M059J (cell line): ENCODE results near the gene GLA. TPM values are rescaled to one million over a fixed set of nuclear protein-coding genes. Genes with fewer than 3 reads are reported as not detected.

Experiments
- DNase-seq: peaks from one replicate; pipeline ENCODE4 v3.0.0-alpha.2; 2012; ENCODE audit warnings: low read depth
- total RNA-seq: library from RNA; depleted of rRNA; stranded (reverse); fragments of >200 nt; shearing (Covaris generic); gene quantifications from 2 replicates; pipeline ENCODE4 v1.2.3, GENCODE V29; 2014; rRNA removed

Gene GLA
- total RNA-seq, 1 experiment from 2014 or later = 154 TPM

DNA sequence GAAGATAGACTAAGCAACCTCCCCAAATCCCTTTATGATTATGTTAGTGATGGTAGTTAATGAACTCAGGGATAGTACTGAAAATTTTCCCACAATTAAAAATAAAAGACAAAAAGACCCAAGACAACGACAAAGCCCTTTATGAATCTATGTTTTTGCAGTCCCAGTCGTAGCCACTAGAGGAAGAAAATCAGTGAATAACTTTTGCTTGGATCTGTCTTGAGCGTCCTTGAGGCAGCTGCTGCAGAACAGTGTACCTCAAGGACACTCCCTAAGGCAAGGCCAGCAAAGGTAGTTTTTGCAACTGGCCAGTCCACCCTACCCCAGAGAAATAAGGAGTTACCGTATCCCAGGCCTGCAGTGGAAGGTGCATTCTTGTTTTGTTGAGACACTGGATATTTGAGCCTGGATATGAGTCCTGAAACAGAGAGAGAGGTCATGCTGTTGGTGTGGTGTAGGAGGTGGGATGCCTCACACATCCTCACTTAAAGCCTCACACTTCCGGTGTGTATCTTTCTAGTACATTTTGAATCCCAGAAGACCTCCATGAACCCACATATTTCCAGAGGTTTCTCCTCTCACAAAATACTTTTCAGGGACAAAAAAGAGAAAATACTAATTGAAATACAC is 50.4 kb downstream of the GLA start:
- DNase-seq = peak; percentile 28

DNA sequence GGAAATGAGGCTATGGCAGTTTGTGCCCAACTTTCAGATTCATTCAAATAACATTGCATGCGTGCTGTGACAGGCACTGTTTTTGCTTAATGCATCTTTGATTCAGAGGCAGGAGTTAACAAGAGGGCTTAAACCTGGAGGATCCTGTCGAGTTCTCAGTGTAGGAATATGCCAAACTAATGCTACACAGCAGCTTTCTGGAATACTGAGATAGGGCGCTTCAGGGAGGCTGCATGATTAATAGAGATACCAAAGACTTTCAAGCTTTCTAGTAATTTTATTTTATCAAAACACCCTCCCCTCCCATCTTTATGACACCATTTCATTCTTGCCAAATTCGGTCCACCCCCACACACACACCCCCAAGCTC is 58.5 kb downstream of the GLA start:
- DNase-seq = no peak

DNA sequence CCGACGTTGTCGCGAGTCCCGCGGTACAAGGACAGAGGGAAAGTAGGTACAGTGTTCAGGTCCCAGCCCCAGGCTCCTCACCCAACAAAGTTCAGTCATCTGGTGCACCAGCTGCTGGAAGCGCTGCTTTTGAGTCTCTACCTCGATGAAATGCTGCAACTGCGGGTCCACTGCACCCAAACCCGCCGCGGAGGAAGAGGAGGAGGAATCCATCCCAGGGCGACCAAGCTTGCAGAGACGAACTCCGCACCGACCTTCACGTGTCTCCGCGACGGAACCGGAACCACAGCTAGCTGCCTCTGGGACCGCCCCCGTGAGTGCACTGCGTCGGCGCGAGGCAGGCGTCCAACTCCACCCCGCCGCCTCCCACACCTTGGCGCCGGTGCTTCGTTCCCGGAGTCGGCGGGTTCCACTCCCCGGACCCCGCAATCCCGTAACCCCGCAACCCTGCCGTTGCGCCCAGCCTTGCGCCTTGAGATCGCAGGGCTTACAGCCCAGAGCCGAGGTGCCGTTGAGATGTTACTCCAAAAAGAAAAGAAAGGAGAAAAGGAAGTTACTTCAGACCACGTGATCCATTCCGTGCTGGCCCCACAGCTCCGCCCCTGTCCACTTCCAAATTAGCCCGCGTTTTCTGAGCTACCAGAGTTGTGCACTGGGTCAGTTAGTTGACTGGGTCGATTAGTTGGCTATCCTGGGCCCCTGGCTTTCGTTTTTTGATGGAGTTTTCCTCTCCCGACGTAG is 59.1 kb downstream of the GLA start, which contains the start of gene TIMM8A:
Gene TIMM8A (minus strand): TSS at position 291 of the 741 bp plus-strand sequence. CDS start 78 bp downstream, at position 213.
- DNase-seq = peak; percentile 83

DNA sequence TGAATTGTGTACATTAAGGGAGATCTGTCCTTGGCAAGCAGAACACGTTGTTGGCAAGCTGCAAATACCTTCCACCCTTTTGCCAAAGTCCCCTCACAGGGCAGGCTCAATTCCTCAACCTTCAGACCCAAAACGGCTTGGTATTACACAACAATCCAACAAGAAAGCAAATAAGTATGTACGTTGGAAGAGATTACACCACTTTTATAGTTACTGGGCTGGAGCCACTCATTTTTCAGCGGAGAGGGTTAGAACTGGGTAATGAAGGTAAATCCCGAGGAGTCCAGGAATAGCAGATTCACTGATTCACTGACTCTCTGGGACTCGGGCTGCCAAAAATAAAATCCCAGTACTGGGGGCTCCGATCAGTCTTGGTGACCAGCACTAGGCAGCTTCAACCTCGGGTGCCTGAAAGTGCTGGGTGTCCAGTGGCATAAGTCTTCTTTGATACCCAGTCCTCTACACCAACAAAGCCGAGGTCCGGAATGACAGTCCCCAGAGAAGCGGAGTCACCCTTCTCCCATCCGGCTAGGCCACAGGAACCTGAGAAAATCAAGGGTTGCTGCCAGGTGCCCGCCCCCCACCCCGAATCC is 59.8 kb downstream of the GLA start:
- peak; percentile 34 for DNase-seq

Other genes starting within 250 kb of the GLA start
- 0.42 and 0.44 TPM in 2 replicates for gene DRP2, start 188.1 kb downstream of the GLA start, total RNA-seq
- gene TAF7L, start 116.6 kb downstream of the GLA start, total RNA-seq = not detected in 2 replicates
- 9.4 and 9.6 TPM in 2 replicates for gene TIMM8A, start 59.2 kb downstream of the GLA start, total RNA-seq
- 0.05 TPM in 1 of 2 replicates, not detected in the other for gene BTK, start 21.7 kb downstream of the GLA start, total RNA-seq
- gene RPL36A, start 16.9 kb downstream of the GLA start, total RNA-seq = 1,377 and 1,626 TPM in 2 replicates
- gene HNRNPH2, start 297 bp upstream of the GLA start, total RNA-seq = 56.0 and 82.5 TPM in 2 replicates
- gene ARMCX4, start 77.5 kb upstream of the GLA start, total RNA-seq = 0.25 and 1.2 TPM in 2 replicates
- gene ARMCX1, start 142.6 kb upstream of the GLA start, total RNA-seq = 34.4 and 38.9 TPM in 2 replicates
- 71.8 and 89.8 TPM in 2 replicates for gene ARMCX6, start 210.1 kb upstream of the GLA start, total RNA-seq
- gene ARMCX3, start 215.2 kb upstream of the GLA start, total RNA-seq = 49.3 and 78.8 TPM in 2 replicates